Calu3 (cell line): ENCODE results near the gene PDE4B. TPM values are rescaled to one million over a fixed set of nuclear protein-coding genes. Genes with fewer than 3 reads are reported as not detected.
"Not testable (repeated sequence)": the region's sequence is repeated elsewhere in the genome, so short reads cannot be mapped to it uniquely, and the experiment has no call there.

Experiments used
- BruUV-seq: library from RNA; stranded (reverse); fragments of 400-500 nt; replicated peaks from 2 replicates; lab custom pipeline; 2021; lab: Mats Ljungman, UMichigan
- CTCF ChIA-PET: fragments of 300-600 bp; sonication (Branson Sonifier 250); formaldehyde crosslinking; loops from one replicate; lab custom pipeline; 2022; ENCODE audit warnings: antibody characterized with exemption; lab: Charles Lee
- DNase-seq: peaks from one replicate; pipeline ENCODE4 v3.0.0; 2022
- H3K27ac Mint-ChIP-seq: one replicate; pipeline ENCODE4 v1.8.0; 2022; ENCODE audit warnings: mixed read lengths; ENCODE audit not compliant: unreplicated experiment
- H3K27me3 Mint-ChIP-seq: one replicate; pipeline ENCODE4 v1.8.0; 2022; ENCODE audit warnings: mixed read lengths; ENCODE audit not compliant: unreplicated experiment
- H3K36me3 Mint-ChIP-seq: one replicate; pipeline ENCODE4 v1.8.0; 2022; ENCODE audit warnings: mild to moderate bottlenecking, moderate library complexity, mixed read lengths; ENCODE audit not compliant: insufficient read depth, unreplicated experiment
- H3K4me1 Mint-ChIP-seq: one replicate; pipeline ENCODE4 v1.8.0; 2022; ENCODE audit warnings: mild to moderate bottlenecking, low read depth, mixed read lengths; ENCODE audit not compliant: unreplicated experiment
- H3K4me3 Mint-ChIP-seq: one replicate; pipeline ENCODE4 v1.8.0; 2022; ENCODE audit warnings: mild to moderate bottlenecking, low read depth, moderate library complexity, mixed read lengths; ENCODE audit not compliant: unreplicated experiment
- H3K9me3 Mint-ChIP-seq: one replicate; pipeline ENCODE4 v1.8.0; 2022; ENCODE audit warnings: low read depth, mixed read lengths; ENCODE audit not compliant: unreplicated experiment
- intact Hi-C: fragments of 100-400 bp; cut with micrococcal nuclease; formaldehyde crosslinking; loops from one replicate; pipeline ENCODE4 v1.10.0; 2022; ENCODE audit not compliant: unreplicated experiment
- total RNA-seq: library from RNA; stranded (reverse); gene quantifications from 2 replicates; pipeline ENCODE4 v1.2.3, GENCODE V29; 2022
- TF ChIP-seq, protein P1 (sequence below): fragments of 200-600 bp; IDR thresholded peaks from one replicate; pipeline ENCODE4 v1.8.0; 2022; ENCODE audit warnings: antibody characterized with exemption; ENCODE audit not compliant: unreplicated experiment

The PDE4B gene
- total RNA-seq, 1 experiment from 2014 or later = 2.9 TPM

DNA sequence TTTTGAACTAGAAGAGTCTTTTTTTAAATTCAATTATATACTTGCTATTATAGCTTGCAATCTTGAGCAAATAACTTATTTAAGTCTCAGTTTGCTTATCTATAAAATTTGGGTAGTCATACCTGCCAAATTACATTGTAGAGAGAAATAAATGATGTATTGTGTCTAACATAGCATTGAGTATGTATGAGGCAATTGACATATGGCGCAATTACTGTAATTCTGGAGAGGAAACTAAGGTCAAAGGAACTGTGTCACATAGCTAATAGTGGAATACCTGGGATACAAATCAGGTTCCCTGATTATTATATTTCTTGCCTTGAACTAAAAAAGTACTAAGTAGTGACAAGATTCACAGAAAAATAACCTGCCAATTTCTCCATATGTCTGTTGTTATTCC is 302.5 kb downstream of the PDE4B start:
- no peaks in the 10 kb centered on the region for H3K27me3 Mint-ChIP-seq
- TF ChIP-seq, protein P1, sequence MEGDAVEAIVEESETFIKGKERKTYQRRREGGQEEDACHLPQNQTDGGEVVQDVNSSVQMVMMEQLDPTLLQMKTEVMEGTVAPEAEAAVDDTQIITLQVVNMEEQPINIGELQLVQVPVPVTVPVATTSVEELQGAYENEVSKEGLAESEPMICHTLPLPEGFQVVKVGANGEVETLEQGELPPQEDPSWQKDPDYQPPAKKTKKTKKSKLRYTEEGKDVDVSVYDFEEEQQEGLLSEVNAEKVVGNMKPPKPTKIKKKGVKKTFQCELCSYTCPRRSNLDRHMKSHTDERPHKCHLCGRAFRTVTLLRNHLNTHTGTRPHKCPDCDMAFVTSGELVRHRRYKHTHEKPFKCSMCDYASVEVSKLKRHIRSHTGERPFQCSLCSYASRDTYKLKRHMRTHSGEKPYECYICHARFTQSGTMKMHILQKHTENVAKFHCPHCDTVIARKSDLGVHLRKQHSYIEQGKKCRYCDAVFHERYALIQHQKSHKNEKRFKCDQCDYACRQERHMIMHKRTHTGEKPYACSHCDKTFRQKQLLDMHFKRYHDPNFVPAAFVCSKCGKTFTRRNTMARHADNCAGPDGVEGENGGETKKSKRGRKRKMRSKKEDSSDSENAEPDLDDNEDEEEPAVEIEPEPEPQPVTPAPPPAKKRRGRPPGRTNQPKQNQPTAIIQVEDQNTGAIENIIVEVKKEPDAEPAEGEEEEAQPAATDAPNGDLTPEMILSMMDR = no peak
- no peaks in the 10 kb centered on the region for H3K36me3 Mint-ChIP-seq
- H3K4me1 Mint-ChIP-seq = no peaks in the 10 kb centered on the region
- BruUV-seq = no TSS peak
- H3K27ac Mint-ChIP-seq = no peak overlapping the region
- H3K4me3 Mint-ChIP-seq = no peak overlapping the region
- no peak for DNase-seq
- intact Hi-C loops = no loop called here
- no peaks in the 10 kb centered on the region for H3K9me3 Mint-ChIP-seq
- CTCF ChIA-PET = no interaction called here

DNA sequence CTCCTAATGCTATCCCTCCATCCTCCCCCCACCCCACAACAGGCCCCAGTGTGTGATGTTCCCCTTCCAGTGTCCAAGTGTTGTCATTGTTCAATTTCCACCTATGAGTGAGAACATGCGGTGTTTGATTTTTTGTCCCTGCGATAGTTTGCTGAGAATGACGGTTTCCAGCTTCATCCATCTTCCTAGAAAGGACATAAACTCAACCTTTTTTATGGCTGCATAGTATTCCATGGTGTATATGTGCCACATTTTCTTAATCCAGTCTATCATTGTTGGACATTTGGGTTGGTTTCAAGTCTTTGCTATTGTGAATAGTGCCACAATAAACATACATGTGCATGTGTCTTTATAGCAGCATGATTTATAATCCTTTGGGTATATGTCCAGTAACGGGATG is 308.3 kb downstream of the PDE4B start:
- H3K27ac Mint-ChIP-seq, H3K4me1 Mint-ChIP-seq, intact Hi-C loops, BruUV-seq, DNase-seq, H3K4me3 Mint-ChIP-seq, H3K36me3 Mint-ChIP-seq, H3K27me3 Mint-ChIP-seq, CTCF ChIA-PET, H3K9me3 Mint-ChIP-seq: not testable (repeated sequence)

DNA sequence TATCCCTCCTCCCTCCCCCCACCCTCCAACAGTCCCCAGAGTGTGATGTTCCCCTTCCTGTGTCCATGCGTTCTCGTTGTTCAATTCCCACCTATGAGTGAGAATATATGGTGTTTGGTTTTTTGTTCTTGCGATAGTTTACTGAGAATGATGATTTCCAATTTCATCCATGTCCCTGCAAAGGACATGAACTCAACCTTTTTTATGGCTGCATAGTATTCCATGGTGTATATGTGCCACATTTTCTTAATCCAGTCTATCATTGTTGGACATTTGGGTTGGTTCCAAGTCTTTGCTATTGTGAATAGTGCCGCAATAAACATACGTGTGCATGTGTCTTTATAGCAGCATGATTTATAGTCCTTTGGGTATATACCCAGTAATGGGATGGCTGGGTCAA is 311.4 kb downstream of the PDE4B start:
- H3K4me1 Mint-ChIP-seq = not testable (repeated sequence)

DNA sequence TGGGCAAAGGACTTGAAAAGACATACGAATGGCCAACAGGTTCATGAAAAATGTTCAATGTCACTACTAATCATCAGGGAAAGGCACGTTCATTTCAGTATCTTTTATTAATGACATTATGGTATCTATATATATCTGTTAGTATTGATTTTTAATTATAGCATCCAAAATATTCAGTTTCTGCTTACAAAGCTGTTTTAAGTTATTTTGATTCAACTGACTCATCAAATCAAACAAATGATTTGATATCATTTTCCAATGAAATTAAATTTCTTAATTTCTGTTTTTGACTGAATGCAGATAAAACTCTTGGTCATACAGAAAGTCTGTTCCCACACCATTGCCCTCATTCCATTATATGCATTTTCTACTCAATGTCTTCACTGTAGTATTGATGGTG is 315.9 kb downstream of the PDE4B start:
- Mint-ChIP-seq H3K36me3 (no peaks in the 10 kb centered on the region), H3K27me3 (no peaks in the 10 kb centered on the region), H3K27ac (no peak overlapping the region), H3K4me1 (no peaks in the 10 kb centered on the region), H3K4me3 (no peak overlapping the region), H3K9me3 (no peaks in the 10 kb centered on the region)
- CTCF ChIA-PET = no interaction called here
- TF ChIP-seq, protein P1 = no peak
- no peak for DNase-seq
- no TSS peak for BruUV-seq
- intact Hi-C loops = no loop called here

More for the DNA sequence above, 311.4 kb downstream of the PDE4B start:
- CTCF ChIA-PET, DNase-seq, H3K36me3 Mint-ChIP-seq, H3K27me3 Mint-ChIP-seq, H3K9me3 Mint-ChIP-seq, intact Hi-C loops, BruUV-seq, H3K4me3 Mint-ChIP-seq, H3K27ac Mint-ChIP-seq: not testable (repeated sequence)

DNA sequence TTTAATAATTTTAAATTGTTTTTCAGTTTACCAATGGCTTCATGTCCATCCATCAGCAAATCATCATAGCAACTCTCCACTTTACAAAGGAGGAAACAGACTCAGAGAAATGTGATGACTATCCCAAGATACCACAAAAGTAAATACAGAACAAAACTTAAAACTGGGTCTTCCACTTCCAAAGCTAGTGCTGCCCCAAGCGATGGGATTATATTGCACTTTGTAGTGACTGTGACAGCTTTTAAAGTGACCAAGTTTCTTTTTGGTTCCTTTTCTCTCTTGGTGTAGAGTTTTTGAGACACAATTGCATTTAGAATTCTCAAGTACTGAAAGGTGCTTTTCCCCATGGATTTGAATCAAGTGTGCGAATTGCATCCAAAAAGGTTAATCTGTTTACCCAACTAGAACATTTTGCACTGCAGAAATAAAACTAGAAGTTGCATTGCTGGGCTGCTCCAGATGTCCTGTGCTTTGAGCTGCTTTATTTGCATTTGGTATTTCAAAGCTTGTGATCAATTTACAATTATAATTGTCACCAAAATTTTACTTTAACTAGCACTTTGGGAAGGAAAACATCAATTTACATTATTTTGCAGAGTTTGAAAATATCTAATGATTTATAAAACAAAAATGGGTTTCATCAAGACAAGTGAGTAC is 320.2 kb downstream of the PDE4B start:
- no TSS peak for BruUV-seq
- CTCF ChIA-PET = interaction anchor here (0.6 kb wide), 1 partner anchor 931 kb away, joined by 4 read pairs; no protein-coding TSS in a partner anchor
- Mint-ChIP-seq H3K27me3 (no peaks in the 10 kb centered on the region), H3K4me1 (no peaks in the 10 kb centered on the region), H3K9me3 (no peaks in the 10 kb centered on the region), H3K27ac (no peak overlapping the region), H3K36me3 (no peaks in the 10 kb centered on the region), H3K4me3 (no peak overlapping the region)
- TF ChIP-seq, protein P1 = no peak
- no peak for DNase-seq
- intact Hi-C loops = no loop called here
